AG04449 (cell line): ENCODE data around the gene RPUSD1.

Experiments
- CTCF ChIA-PET: fragments of 350-600 bp; formaldehyde crosslinking; extraction: SDS; loops from one replicate; lab custom pipeline; 2021; ENCODE audit warnings: antibody characterized with exemption; lab: Yijun Ruan, JAX
- POLR2A ChIA-PET: fragments of 400-600, 350-600 bp; formaldehyde crosslinking; extraction: SDS; loops from one replicate; lab custom pipeline; 2020; ENCODE audit warnings: antibody characterized with exemption, inconsistent platforms; lab: Yijun Ruan, JAX
- DNase-seq: peaks from one replicate; pipeline ENCODE4 v3.0.0-alpha.2; 2010; ENCODE audit warnings: low read depth, low spot score
- H3K4me3 ChIP-seq: 2 replicates; pipeline ENCODE4 v1.5.1; 2011; ENCODE audit warnings: low read depth, mild to moderate bottlenecking, control low read depth, low read length
- CTCF ChIP-seq: IDR thresholded peaks from one replicate; pipeline ENCODE4 v1.5.1; 2011; ENCODE audit warnings: mild to moderate bottlenecking, moderate library complexity, low read length, control low read depth, inconsistent platforms; ENCODE audit not compliant: insufficient read depth; ENCODE audit errors: missing control alignments

The RPUSD1 gene

GRCh38 chr16:831571-832413 is 43.6 kb upstream of the RPUSD1 start:
- no peak overlapping the region for H3K4me3 ChIP-seq
- no peak for TF ChIP-seq CTCF
- POLR2A ChIA-PET = no interaction called here
- no peak for DNase-seq
- CTCF ChIA-PET = no interaction called here

GRCh38 chr16:830871-831570 is 42.8 kb upstream of the RPUSD1 start:
- no peak for TF ChIP-seq CTCF
- no peak overlapping the region for H3K4me3 ChIP-seq
- DNase-seq = no peak
- CTCF ChIA-PET = no interaction called here
- POLR2A ChIA-PET = no interaction called here

- no peak overlapping the region for H3K4me3 ChIP-seq
- CTCF ChIA-PET = no interaction called here
- POLR2A ChIA-PET = no interaction called here
- DNase-seq = no peak
- TF ChIP-seq CTCF = no peak
These were observed 42.1 kb upstream of the RPUSD1 start for GRCh38 chr16:830107-830870.

GRCh38 chr16:828891-829290 is 40.7 kb upstream of the RPUSD1 start:
- POLR2A ChIA-PET = no interaction called here
- CTCF ChIA-PET = no interaction called here
- no peak for DNase-seq
- no peak for TF ChIP-seq CTCF
- no peak overlapping the region for H3K4me3 ChIP-seq

GRCh38 chr16:827513-827912 is 39.3 kb upstream of the RPUSD1 start:
- TF ChIP-seq CTCF = no peak
- POLR2A ChIA-PET = no interaction called here
- DNase-seq = no peak
- no peak overlapping the region for H3K4me3 ChIP-seq
- CTCF ChIA-PET = no interaction called here
